SK-N-SH treated with all-trans-retinoic acid at 6 μM for 48 hours (cell line): ENCODE measurements around the gene KIZ.

Experiments used
- ATAC-seq: fragments of 200-7000 bp; cut with Tn5 transposase; 3 replicates; pipeline ENCODE4 v1.9.1; 2020; ENCODE audit warnings: mild to moderate bottlenecking, moderate library complexity
- ARNTL ChIP-seq: fragments of 450-650 bp; formaldehyde crosslinking; IDR thresholded peaks from 2 replicates; pipeline ENCODE4 v1.5.0; 2020; ENCODE audit warnings: low read depth, mild to moderate bottlenecking, moderate library complexity, borderline replicate concordance
- CREB5 ChIP-seq: fragments of 250-450 bp; sonication (Bioruptor Pico); IDR thresholded peaks from 2 replicates; pipeline ENCODE4 v1.5.1; 2020; ENCODE audit warnings: low read depth, mild to moderate bottlenecking, moderate library complexity
- CSDC2 ChIP-seq: fragments of 250-450 bp; sonication (Bioruptor Pico); IDR thresholded peaks from 2 replicates; pipeline ENCODE4 v1.5.0; 2020; ENCODE audit warnings: mild to moderate bottlenecking, moderate library complexity
- CSRNP3 ChIP-seq: fragments of 250-450 bp; sonication (Bioruptor Pico); IDR thresholded peaks from 2 replicates; pipeline ENCODE4 v1.5.1; 2021; ENCODE audit warnings: mild to moderate bottlenecking, moderate library complexity
- ESRRG ChIP-seq: fragments of 250-450 bp; sonication (Bioruptor Pico); IDR thresholded peaks from 2 replicates; pipeline ENCODE4 v1.6.1; 2021; ENCODE audit warnings: mild to moderate bottlenecking
- GLIS3 ChIP-seq: fragments of 250-450 bp; sonication (Bioruptor Pico); IDR thresholded peaks from 2 replicates; pipeline ENCODE4 v1.5.0; 2020; ENCODE audit warnings: mild to moderate bottlenecking, moderate library complexity
- ISL1 ChIP-seq: fragments of 250-450 bp; sonication (Bioruptor Pico); IDR thresholded peaks from 2 replicates; pipeline ENCODE4 v2.1.2; 2022; ENCODE audit warnings: mild to moderate bottlenecking, moderate library complexity
- OSR1 ChIP-seq: fragments of 250-450 bp; sonication (Bioruptor Pico); IDR thresholded peaks from 2 replicates; pipeline ENCODE4 v1.8.0; 2022; ENCODE audit warnings: moderate library complexity, mild to moderate bottlenecking, inconsistent platforms
- PATZ1 ChIP-seq: fragments of 250-450 bp; sonication (Bioruptor Pico); IDR thresholded peaks from 2 replicates; pipeline ENCODE4 v1.8.0; 2020; ENCODE audit warnings: mild to moderate bottlenecking, moderate library complexity, borderline replicate concordance
- PPARA ChIP-seq: fragments of 250-450 bp; sonication (Bioruptor Pico); IDR thresholded peaks from 2 replicates; pipeline ENCODE4 v1.5.0; 2020; ENCODE audit warnings: mild to moderate bottlenecking, borderline replicate concordance
- RARB ChIP-seq: fragments of 250-450 bp; sonication (Bioruptor Pico); IDR thresholded peaks from 2 replicates; pipeline ENCODE4 v1.8.0; 2021; ENCODE audit warnings: mild to moderate bottlenecking, moderate library complexity
- SNAI2 ChIP-seq: fragments of 250-450 bp; sonication (Bioruptor Pico); IDR thresholded peaks from 2 replicates; pipeline ENCODE4 v1.5.0; 2020; ENCODE audit warnings: mild to moderate bottlenecking, moderate library complexity
- TCF4 ChIP-seq: fragments of 250-450 bp; sonication (Bioruptor Pico); IDR thresholded peaks from 2 replicates; pipeline ENCODE4 v1.8.0; 2021; ENCODE audit warnings: mild to moderate bottlenecking, moderate library complexity, borderline replicate concordance
- TOX ChIP-seq: fragments of 250-450 bp; sonication (Bioruptor Pico); IDR thresholded peaks from 2 replicates; pipeline ENCODE4 v1.8.0; 2021; ENCODE audit warnings: mild to moderate bottlenecking, moderate library complexity, borderline replicate concordance
- TSHZ2 ChIP-seq: fragments of 250-450 bp; sonication (Bioruptor Pico); IDR thresholded peaks from 2 replicates; pipeline ENCODE4 v1.5.0; 2020; ENCODE audit warnings: mild to moderate bottlenecking, moderate library complexity
- ZC3H10 ChIP-seq: fragments of 250-450 bp; sonication (Bioruptor Pico); IDR thresholded peaks from 2 replicates; pipeline ENCODE4 v1.5.1; 2021; ENCODE audit warnings: mild to moderate bottlenecking, moderate library complexity
- ZFP3 ChIP-seq: fragments of 250-450 bp; sonication (Bioruptor Pico); IDR thresholded peaks from 2 replicates; pipeline ENCODE4 v1.5.0; 2020; ENCODE audit warnings: mild to moderate bottlenecking, moderate library complexity
- ZNF565 ChIP-seq: fragments of 450-650 bp; formaldehyde crosslinking; conservative IDR thresholded peaks from 2 replicates; pipeline ENCODE4 v1.5.0; 2020; ENCODE audit warnings: low read depth, mild to moderate bottlenecking, moderate library complexity
- ZNF70 ChIP-seq: fragments of 450-650 bp; formaldehyde crosslinking; IDR thresholded peaks from 2 replicates; pipeline ENCODE4 v1.5.0; 2020; ENCODE audit warnings: mild to moderate bottlenecking, moderate library complexity
- ZNF8 ChIP-seq: fragments of 450-650 bp; formaldehyde crosslinking; IDR thresholded peaks from 2 replicates; pipeline ENCODE4 v1.5.0; 2020; ENCODE audit warnings: mild to moderate bottlenecking, moderate library complexity

Gene KIZ

GRCh38 chr20:21092806-21093205 is 33.1 kb upstream of the KIZ start:
- TF ChIP-seq ZNF8 (CRISPR knock-in tag) (no peak), ZFP3 (no peak), GLIS3 (CRISPR knock-in tag) (no peak), TSHZ2 (no peak), ARNTL (CRISPR knock-in tag) (no peak), TCF4 (CRISPR knock-in tag) (no peak), ZNF70 (no peak), ISL1 (CRISPR knock-in tag) (no peak)
- TF ChIP-seq, all 23 proteins: peak for 0
- ATAC-seq = no peak

GRCh38 chr20:21096321-21097043 is 29.4 kb upstream of the KIZ start:
- peak; percentile 88 for ATAC-seq
- TF ChIP-seq TSHZ2 (no peak), ISL1 (CRISPR knock-in tag) (no peak), ZNF70 (no peak), CREB5 (no peak), ZFP3 (no peak), ZNF565 (CRISPR knock-in tag) (no peak), RARB (CRISPR knock-in tag) (no peak), TOX (CRISPR knock-in tag) (no peak), SNAI2 (CRISPR knock-in tag) (no peak), GLIS3 (CRISPR knock-in tag) (no peak), ESRRG (CRISPR knock-in tag) (no peak), ZC3H10 (CRISPR knock-in tag) (no peak), OSR1 (no peak), CSDC2 (no peak), TCF4 (CRISPR knock-in tag) (no peak), ZNF8 (CRISPR knock-in tag) (no peak)

GRCh38 chr20:21099751-21100577 is 25.9 kb upstream of the KIZ start:
- peak; percentile 28; the same call in 2 of the 3 replicates for ATAC-seq
- TF ChIP-seq CREB5 (no peak), PATZ1 (CRISPR knock-in tag) (no peak), CSDC2 (no peak), CSRNP3 (CRISPR knock-in tag) (no peak), ZNF565 (CRISPR knock-in tag) (no peak), PPARA (no peak), ARNTL (CRISPR knock-in tag) (no peak), ISL1 (CRISPR knock-in tag) (no peak), TCF4 (CRISPR knock-in tag) (no peak), ZNF8 (CRISPR knock-in tag) (no peak), OSR1 (no peak)
- TF ChIP-seq, all 23 proteins: peak for 0
